ENCODE measurements around the gene MRPS27. TPM values are rescaled to one million over a fixed set of nuclear protein-coding genes. Genes with fewer than 3 reads are reported as not detected.

Gene MRPS27
- total and polyA plus RNA-seq, 9 of the 15 experiments (the other 6 are each of a cell fraction or from before 2014, with no cell fraction given), result 73.6 to 144 (median 106) TPM

DNA sequence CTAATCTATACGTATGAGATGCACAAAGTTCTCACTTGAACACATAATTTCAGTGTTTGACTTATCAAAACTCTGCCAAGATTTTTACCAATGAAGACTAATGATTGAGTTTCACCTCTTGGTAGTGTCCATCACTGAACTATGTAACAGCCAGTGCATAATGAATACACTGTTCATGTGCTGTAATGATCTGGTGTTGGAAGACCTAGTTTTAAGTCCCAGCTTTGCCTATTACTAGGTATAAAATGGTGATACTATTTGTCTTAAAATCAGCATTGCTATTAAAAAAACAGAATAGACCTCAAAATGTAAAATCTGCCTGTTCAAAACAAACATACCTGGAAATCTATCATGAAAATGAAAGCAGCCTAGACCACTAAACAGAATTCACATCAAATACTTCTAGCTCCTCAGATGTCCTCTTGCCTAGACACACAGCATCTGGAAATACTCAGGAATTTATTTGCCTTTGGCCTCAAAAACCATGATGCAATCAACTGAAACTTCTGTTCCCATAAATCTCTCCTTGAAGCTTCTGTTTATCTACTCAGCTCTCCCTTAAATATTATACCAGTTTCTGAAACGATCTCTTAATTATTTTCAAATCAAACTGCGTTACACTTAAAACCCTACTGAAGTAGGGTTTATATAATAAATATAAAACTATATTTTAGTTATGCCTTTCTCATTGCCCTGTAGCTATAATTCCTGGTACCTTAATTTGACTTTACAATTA lies 38.1 kb downstream of the MRPS27 start (continued):
- TF ChIP-seq IRF2 (CRISPR knock-in tag; IDR thresholded peaks at IDR 0.05) (no peak), YY1 (IDR thresholded peaks at IDR 0.05; ENCODE audit: borderline replicate concordance in 1 of 3, control insufficient read depth in 1 of 3, extremely low read depth in 1 of 3, insufficient read depth in 3 of 3, insufficient read length in 1 of 3, insufficient replicate concordance in 2 of 3, low read depth in 1 of 3, low read length in 2 of 3) (no peak), HLTF (IDR thresholded peaks at IDR 0.05) (no peak), NFATC3 (IDR thresholded peaks at IDR 0.05) (no peak), ZNF766 (CRISPR knock-in tag; conservative IDR thresholded peaks at IDR 0.05) (peak; percentile 76; the same call in 1 of the 2 replicates), SIN3A (IDR thresholded peaks at IDR 0.05; ENCODE audit: borderline replicate concordance in 2 of 2, control insufficient read depth in 1 of 2, low read depth in 2 of 2, low read length in 2 of 2) (no peak), RBM22 (IDR thresholded peaks at IDR 0.05; ENCODE audit: low read depth, low read length, poor library complexity, severe bottlenecking) (no peak), POLR3G (IDR thresholded peaks at IDR 0.05; ENCODE audit: extremely low read depth, insufficient read length, insufficient replicate concordance) (no peak), MTA3 (IDR thresholded peaks at IDR 0.05; ENCODE audit: borderline replicate concordance) (no peak), ZFP30 (CRISPR knock-in tag; IDR thresholded peaks at IDR 0.05; ENCODE audit: borderline replicate concordance) (no peak), BHLHE40 (IDR thresholded peaks at IDR 0.05; ENCODE audit: low read length) (no peak), ETV6 (IDR thresholded peaks at IDR 0.05; ENCODE audit: borderline replicate concordance in 1 of 2, low read depth in 2 of 2, low read length in 1 of 2) (no peak), ETV6 (CRISPR knock-in tag; IDR thresholded peaks at IDR 0.05; ENCODE audit: borderline replicate concordance) (no peak)
- TF ChIP-seq, protein P1, sequence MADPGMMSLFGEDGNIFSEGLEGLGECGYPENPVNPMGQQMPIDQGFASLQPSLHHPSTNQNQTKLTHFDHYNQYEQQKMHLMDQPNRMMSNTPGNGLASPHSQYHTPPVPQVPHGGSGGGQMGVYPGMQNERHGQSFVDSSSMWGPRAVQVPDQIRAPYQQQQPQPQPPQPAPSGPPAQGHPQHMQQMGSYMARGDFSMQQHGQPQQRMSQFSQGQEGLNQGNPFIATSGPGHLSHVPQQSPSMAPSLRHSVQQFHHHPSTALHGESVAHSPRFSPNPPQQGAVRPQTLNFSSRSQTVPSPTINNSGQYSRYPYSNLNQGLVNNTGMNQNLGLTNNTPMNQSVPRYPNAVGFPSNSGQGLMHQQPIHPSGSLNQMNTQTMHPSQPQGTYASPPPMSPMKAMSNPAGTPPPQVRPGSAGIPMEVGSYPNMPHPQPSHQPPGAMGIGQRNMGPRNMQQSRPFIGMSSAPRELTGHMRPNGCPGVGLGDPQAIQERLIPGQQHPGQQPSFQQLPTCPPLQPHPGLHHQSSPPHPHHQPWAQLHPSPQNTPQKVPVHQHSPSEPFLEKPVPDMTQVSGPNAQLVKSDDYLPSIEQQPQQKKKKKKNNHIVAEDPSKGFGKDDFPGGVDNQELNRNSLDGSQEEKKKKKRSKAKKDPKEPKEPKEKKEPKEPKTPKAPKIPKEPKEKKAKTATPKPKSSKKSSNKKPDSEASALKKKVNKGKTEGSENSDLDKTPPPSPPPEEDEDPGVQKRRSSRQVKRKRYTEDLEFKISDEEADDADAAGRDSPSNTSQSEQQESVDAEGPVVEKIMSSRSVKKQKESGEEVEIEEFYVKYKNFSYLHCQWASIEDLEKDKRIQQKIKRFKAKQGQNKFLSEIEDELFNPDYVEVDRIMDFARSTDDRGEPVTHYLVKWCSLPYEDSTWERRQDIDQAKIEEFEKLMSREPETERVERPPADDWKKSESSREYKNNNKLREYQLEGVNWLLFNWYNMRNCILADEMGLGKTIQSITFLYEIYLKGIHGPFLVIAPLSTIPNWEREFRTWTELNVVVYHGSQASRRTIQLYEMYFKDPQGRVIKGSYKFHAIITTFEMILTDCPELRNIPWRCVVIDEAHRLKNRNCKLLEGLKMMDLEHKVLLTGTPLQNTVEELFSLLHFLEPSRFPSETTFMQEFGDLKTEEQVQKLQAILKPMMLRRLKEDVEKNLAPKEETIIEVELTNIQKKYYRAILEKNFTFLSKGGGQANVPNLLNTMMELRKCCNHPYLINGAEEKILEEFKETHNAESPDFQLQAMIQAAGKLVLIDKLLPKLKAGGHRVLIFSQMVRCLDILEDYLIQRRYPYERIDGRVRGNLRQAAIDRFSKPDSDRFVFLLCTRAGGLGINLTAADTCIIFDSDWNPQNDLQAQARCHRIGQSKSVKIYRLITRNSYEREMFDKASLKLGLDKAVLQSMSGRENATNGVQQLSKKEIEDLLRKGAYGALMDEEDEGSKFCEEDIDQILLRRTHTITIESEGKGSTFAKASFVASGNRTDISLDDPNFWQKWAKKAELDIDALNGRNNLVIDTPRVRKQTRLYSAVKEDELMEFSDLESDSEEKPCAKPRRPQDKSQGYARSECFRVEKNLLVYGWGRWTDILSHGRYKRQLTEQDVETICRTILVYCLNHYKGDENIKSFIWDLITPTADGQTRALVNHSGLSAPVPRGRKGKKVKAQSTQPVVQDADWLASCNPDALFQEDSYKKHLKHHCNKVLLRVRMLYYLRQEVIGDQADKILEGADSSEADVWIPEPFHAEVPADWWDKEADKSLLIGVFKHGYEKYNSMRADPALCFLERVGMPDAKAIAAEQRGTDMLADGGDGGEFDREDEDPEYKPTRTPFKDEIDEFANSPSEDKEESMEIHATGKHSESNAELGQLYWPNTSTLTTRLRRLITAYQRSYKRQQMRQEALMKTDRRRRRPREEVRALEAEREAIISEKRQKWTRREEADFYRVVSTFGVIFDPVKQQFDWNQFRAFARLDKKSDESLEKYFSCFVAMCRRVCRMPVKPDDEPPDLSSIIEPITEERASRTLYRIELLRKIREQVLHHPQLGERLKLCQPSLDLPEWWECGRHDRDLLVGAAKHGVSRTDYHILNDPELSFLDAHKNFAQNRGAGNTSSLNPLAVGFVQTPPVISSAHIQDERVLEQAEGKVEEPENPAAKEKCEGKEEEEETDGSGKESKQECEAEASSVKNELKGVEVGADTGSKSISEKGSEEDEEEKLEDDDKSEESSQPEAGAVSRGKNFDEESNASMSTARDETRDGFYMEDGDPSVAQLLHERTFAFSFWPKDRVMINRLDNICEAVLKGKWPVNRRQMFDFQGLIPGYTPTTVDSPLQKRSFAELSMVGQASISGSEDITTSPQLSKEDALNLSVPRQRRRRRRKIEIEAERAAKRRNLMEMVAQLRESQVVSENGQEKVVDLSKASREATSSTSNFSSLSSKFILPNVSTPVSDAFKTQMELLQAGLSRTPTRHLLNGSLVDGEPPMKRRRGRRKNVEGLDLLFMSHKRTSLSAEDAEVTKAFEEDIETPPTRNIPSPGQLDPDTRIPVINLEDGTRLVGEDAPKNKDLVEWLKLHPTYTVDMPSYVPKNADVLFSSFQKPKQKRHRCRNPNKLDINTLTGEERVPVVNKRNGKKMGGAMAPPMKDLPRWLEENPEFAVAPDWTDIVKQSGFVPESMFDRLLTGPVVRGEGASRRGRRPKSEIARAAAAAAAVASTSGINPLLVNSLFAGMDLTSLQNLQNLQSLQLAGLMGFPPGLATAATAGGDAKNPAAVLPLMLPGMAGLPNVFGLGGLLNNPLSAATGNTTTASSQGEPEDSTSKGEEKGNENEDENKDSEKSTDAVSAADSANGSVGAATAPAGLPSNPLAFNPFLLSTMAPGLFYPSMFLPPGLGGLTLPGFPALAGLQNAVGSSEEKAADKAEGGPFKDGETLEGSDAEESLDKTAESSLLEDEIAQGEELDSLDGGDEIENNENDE (IDR thresholded peaks at IDR 0.05; ENCODE audit: low read depth, low read length), result no peak
